Tongue (tissue), 2 donors: ENCODE measurements around the gene KCNT2. TPM values are rescaled to one million over a fixed set of nuclear protein-coding genes. Genes with fewer than 3 reads are reported as not detected.
"Not testable (repeated sequence)": the region's sequence is repeated elsewhere in the genome, so short reads cannot be mapped to it uniquely, and the experiment has no call there.

ENCODE experiments used
- DNase-seq: peaks from one replicate; pipeline ENCODE4 v3.0.0-alpha.2; 2015
- total RNA-seq: library from RNA; depleted of rRNA; stranded (reverse); fragments of >200 nt; gene quantifications from one replicate; pipeline ENCODE4 v1.2.3, GENCODE V29; 2014

The KCNT2 gene
- total RNA-seq, 1 donor from 2014 or later: 10.5 TPM

DNA sequence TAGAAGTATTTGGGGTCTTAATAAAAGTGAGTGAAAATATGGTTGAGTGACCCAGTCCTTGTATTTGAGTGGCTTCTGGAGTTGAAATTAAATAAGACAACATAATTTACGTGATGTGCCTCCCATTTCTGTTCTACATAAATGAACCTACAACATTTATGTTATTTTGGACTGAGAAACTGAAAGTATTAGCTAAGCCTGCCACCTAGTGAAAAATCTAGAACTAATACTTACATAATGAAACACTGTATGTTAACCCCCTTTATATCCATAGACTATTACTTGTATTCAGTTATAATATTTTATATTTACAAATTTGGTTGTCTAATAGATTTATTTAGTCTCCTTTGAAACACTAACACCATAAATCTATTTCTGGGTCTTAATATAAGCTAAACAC is 298.9 kb downstream of the KCNT2 start:
- DNase-seq: peak; percentile 48

DNA sequence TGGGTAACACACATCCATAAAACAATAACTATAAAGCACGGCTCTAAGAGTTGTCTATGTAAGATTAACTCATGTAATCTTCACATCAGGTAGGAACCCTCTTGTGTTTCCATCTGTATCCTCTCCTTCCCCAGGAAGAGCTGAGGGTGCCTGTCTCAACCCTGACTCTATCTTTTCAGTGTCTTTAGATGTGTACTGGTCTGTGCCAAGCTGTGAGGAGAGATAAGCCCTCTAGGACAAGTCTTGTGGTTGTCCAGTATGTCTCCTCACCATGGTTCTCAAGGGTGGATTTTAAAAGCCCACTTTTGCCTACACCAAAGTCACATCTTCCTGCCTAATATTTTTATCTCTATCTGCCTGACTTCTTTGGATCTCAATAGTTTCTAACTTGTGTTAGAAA is 300.1 kb downstream of the KCNT2 start:
- no peak for DNase-seq

DNA sequence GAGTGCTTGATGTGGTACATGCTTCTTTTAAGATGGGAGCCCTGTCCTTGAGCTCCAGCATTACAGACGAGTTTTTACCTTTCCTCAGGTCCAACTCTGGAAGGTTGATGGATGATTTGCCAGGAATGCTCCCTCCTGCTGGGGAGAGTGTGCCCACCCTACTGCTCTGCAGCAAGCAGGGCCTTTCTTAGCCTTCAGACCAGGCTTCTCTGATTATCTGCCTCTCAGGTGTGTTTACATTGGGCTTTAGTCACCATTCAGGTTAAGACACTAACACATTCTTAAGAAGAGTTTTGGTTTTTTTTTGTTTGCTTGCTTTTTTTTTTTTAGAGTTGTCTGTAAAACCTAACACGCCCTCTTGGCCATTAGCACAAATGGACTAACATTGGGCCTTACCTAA is 301.8 kb downstream of the KCNT2 start:
- no peak for DNase-seq

DNA sequence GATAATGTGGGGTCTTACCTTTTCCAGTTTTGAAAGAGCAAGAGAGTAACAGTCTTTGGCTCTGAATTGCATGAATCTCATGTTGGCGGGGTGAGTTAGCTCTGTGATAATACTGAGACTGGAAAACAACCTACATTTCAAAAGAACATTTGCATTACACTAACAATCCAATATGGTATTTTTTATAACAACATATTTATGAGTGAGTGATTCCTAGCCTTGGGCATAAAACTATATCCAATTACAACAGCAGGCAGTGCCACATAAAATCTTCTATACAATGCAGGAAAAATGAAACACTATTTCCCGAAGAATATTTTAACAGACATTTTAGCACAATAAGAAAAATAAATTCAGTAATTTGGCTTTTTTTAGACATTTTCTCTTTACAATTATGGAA is 303.0 kb downstream of the KCNT2 start:
- DNase-seq: no peak

DNA sequence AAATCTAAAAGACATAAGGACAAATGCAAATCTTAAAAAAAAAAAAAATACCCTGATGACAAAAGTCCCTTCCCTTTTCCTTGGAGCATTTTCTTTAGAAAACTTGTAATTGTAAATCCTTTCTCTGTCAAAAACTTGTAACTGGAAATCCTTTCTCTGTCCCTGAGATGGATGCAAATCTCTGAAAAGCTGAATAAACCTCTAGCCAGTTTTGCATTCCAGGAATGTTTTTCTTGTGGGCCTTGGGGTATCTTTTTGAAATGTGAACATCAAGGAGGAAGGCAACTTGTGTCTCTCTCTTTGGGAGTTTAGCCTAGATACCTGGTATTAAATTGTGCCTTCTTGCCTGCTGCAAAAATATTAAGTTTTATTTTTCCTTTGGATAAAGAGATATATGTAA is 305.3 kb downstream of the KCNT2 start:
- DNase-seq: no peak

DNA sequence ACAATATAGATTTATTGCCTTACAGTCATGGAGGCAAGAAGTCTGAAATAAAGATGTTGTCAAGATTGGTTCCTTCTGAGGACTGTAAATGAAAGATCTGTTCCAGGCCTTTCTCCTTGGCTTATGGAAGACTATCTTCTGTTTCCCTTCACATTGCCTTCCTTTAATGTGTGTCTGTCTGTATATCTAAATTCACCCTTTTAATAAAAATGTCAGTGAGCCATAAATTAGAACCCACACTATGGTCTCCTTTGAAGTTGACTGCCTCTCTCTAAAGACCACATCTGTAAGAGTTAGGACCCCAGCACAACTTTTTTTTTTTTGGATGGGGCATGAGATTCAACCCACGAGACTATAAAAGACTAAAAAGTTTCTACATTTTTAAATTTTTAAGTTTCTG is 305.8 kb downstream of the KCNT2 start:
- DNase-seq: no peak

DNA sequence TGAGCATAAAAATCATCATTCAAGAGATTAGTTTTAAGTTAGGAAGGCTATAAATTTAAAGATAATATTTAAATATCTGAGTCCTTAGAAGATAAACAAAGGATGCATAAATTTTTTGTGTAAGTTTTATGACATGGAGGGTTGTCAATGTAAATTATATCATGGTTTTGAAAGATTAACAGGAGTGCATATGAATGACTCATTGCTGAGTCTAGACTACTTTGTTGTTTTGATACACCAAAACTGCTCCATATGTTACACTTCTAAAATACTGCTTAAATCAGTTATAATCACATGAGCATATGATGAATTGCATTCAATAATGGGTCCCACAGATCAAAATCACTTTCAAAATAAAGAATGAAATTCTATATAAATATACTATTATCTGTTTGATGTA is 312.5 kb downstream of the KCNT2 start:
- no peak for DNase-seq

DNA sequence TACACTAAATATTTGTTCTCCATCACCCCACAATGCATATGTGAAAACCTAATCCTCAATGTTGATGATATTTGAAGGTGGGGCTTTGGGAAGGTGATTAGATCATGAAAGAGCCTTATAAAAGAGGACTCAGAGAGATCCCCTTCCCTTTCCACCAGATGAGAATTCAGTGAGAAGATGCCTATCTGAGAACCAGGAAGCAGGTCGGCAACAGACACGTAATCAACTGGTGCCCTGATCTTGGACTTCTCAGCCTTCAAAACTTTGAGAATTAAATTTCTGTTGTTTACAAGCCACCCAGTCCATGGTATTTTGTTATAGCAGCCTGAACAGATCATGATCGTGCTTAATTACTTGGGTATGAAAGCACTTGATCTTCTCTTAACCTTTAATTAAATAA is 329.4 kb downstream of the KCNT2 start:
- no peak for DNase-seq

DNA sequence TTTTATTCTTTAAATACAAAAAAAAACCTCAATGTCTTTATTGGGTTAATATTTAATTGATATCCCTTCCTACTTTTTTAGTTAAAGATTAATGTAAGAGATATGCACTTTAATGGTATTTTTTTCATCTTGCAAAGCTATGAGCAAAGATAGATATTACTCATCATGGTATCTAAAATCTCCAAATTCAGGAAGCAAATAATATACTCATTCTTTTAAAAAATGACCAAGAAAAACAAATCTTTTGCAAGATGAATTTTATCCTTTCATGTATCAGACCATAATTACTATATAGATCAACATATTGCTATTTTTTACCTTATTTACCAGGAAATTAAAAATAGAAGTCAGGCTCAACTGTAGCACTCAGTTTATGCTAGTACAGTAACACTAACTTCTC is 330.4 kb downstream of the KCNT2 start:
- DNase-seq: no peak

DNA sequence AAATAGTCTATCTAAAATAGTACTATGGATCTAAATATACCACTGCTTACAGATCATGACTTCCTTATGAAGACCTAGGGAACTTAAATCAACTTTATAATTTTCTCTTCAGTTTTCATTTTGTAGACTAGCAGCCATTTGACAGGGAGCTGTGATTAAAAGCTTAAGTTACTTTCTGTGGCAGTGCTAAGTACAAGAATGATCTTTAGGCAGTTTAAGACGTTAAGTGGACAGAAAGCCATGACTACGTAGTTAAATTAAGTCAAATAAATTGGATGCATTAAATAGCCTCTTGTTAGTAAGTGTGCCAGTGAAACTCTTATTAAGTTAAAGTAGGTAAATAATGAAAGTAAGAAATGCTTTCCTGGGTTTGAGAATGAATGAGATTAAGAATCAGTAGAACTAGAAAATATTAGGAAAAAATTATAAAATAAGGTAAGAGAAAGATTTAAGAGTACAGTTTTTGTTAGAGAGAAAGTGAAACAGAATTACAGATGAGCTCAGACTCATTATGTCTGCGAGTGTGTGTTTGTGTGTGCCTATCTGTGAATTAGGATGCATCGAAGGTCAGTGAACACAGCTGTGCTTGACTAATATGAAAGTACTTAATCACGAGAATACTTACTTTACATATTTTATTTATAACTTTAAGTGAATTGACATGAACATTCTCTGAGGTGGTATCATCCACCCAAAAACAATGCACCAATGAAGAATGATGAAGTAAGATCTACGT is 336.9 kb downstream of the KCNT2 start:
- no peak for DNase-seq

DNA sequence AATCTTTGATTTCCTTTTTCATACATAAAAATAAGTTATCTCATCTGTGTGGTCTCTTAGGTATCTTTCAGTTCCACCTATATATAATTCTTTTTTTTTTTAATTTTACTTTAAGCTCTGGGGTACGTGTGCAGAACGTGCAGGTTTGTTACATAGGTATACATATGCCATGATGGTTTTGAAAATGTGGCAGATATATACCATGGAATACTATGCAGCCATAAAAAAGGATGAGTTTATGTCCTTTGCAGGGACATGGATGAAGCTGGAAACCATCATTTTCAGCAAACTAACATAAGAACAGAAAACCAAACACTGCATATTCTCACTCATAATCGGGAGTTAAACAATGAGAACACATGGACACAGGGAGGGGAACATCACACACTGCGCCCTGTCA is 345.2 kb downstream of the KCNT2 start:
- not testable (repeated sequence) for DNase-seq

DNA sequence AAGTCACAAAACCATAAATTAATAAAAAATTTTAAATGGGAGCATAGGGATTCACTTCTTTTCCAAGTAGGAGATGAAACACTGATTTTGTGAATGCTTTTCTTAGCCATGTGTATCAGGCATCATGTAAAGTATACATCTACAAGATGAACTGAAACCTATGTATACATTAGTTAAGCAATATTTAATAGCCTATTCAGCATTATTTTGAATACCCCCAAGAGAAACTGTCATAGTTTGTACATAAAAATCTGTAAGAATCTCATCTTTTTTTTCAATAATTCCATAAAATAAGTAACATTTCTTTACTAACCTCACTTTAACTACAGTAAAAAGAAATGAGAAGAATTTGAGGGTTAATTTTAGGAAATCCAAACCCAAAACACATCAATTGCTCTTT is 348.0 kb downstream of the KCNT2 start:
- DNase-seq: no peak

DNA sequence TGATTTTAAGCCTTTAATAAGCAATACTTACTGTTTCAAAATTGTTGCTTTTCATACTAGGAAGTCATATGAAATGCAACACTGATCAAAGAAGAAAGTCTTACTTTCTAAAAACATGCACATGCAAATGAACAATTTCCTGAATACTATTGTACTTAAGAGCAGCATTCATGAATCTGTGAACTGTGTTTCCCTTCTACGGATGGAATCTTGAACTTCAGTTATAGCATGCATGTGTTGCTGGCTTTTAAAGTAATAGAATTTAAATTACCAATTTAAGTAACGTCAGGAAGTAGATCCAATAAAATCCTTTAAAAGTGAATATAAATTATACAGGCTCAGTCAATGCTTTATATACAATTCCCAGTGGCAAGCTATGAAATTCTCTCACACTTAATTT is 348.9 kb downstream of the KCNT2 start:
- no peak for DNase-seq

DNA sequence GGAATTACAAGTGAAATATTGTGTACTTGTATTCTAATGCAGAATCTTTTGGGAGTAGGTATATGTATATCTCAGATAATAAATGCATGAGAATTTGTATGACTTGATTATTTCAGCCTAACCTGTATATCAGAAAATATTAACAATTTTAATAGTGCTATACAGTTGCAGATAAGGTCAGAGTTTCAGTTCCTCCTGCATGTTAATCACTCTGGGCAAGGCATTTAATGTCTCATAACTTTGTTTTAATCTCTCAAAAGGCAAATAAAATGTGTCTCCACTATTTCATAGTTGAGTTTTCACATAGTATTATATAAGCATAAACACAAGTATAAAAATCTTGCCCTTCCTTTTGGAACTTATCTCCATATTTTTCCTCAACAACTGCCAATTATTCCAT is 352.5 kb downstream of the KCNT2 start:
- DNase-seq: no peak

DNA sequence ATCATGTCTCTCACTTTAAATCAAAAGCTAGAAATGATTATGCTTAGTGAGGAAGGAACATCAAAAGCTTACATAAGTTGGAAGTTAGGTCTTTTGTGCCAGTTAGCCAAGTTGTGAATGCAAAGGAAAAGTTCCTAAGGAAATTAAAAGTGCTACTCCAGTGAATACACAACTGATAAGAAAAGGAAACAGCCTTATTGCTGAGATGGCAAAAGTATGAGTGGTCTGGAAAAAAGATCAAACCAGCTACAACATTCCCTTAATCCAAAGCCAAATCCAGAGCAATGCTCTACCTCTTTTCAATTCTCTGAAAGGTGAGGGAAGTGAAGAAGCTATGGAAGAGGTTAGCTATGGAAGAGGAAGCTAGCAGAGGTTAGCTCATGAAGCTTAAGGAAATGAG is 378.7 kb downstream of the KCNT2 start:
- DNase-seq: no peak

DNA sequence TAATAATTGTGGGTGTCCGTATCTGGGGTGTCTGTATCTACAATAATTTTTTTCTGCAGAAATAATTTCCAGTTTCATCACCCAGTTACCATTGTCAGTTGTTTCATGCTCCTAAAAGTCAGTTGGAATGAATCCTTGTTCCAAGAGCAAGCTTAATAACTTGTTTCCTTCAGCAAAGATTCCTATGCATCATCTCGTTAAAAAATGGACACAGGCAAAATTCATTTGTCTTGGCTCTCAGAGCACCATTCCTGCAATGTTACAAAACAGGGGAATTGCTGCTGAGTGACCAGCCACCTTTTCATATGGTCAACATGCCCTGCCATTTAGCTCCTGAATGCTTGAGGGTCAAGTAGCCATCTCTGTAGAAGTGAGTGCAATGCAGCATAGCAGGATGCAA is 393.4 kb downstream of the KCNT2 start:
- DNase-seq: no peak

DNA sequence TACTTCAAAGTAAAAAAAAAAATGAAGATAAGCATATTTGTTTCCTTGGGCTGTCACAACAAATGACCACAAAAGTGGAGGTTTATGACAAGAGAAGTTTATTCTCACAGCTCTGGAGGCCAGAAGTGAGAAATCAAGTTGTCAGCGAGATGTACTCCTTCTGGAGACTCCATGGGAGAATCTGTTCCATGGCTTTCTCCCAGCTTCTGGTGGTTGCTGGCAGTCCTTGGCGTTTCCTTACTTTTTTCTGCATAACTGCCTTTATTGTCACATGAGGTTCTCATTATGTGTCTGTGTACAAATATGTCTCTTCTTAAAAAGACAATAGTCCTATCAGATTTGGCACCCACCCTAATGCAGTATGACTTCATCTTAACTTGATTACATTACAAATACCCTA is 398.3 kb downstream of the KCNT2 start:
- DNase-seq: no peak

DNA sequence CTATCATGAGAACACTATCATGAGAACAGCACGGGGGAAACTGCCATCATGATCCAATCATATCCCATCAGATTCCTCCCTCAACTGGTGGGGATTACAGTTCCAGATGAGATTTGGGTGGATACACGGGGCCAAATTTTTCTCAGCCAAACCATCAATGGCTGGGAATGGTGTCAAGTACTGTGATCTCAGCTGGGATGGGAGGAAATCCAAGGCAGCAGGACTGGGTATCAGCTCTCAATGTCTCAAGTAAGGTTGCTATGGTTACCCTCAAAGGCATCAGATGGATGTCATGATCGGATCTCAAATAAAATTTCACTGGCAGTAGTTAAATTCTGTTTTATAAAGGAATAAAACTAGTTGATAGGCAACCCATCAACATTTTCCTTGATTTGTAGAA is 399.0 kb downstream of the KCNT2 start:
- DNase-seq: no peak

DNA sequence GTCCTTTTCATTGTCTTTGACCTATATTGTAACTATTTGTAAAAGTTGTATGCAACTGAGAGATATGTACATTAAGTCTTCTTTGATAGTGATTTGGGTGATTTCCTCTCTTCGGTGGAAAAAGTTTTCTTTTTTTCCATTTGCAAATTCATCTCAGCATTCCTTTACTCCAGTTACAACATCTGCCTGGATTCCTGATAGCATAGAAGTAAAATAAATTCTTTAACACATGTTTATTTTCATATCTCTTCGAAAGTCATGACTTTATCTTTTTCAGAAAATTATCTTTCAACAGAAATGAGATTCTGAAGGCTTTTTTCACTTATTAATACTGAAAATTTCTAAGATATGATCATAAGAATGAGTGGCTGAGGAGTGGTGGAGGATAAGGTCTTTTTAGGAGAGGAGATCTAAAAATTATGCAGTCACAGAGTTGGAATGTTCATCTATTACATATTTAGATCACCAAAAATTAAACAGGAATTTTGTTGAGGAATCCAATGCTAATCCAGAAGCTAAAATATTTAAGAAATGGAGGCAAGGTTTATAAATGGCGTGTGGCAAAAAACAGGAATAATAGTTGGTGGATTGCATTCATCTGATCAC is 400.5 kb downstream of the KCNT2 start:
- no peak for DNase-seq

DNA sequence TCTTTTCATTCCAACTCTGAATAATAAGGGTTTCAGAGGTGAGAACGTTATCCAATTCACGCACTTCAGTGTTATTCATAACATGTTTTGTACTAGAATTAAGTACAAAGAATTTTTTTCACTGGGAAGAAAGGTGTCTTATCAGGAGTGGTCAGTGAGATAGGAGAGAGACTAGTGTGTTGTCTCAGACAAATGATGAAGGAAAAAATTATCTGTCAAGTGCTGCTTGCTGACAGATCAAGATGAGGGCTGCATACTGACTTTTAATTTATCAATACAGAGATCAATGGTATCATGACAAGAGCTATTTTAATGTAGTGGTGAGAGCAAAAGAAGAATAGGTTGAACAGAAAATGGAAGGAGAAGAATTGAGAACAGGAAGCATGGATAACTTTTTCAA is 402.4 kb downstream of the KCNT2 start:
- no peak for DNase-seq

DNA sequence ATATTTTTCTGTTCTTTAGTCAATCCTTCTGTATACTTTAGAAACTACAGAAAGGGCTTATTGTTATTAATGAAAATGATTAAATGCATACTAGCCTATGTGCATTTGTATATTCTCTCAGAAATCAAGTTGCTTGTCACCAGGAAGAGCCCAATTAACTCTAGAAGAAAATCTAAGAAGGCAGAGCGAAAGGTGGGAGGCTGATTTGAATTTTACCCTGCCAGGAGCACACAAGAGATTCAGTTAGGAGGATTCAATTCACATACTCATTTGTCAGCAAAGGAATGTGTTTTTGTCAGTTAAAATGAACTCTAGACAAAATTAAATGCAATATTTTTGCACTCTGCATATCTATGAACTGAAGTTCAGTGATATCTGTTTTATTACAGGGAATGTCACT is 411.8 kb downstream of the KCNT2 start:
- no peak for DNase-seq

DNA sequence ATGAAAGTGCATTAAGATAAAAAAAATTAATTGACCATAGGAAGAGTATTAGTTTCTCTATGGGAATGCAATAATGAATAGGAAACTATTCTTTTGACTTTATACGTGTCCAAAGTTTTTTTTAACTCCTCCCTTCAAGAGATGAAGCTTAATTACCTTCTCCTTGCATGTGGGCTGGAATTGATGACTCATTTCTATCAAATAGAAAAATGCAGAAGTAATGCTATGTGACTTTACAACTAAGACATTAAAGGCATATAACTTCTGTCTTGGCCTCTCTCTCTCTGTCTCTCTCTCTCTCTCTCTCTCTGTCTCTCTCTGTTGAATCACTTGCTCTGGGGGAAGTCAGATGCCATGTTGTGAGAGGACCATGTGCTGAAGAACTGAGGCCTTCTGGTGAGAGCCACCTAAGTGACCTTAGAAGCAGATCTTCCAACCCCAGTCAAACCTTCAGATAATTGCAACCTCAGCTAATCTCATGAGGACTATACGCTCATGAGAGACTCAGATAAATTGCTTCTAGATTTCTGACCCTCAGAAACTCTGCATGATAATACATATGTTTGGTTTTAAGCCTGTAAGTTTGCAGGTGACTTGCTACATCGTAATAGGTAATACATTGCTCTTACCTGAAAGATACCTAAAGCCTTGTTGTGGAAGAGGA is 414.2 kb downstream of the KCNT2 start:
- DNase-seq: no peak

DNA sequence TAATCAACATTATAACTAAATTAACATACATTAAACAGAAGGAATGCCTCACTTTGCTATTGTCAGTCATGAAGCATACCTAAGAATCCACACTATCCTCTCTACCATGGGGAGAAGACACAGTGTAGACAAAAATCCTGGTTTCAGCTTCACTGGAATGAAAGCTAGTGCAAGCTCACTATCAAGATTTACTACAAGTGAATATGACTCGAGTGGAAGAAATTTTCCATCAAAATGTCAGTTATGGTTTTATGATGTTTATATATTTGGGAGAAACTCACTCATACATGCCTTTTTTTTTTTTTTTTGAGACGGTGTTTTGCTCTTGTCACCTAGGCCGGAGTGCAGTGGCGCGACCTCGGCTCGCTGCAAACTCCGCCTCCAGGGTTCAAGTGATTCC is 424.3 kb downstream of the KCNT2 start:
- DNase-seq: no peak

DNA sequence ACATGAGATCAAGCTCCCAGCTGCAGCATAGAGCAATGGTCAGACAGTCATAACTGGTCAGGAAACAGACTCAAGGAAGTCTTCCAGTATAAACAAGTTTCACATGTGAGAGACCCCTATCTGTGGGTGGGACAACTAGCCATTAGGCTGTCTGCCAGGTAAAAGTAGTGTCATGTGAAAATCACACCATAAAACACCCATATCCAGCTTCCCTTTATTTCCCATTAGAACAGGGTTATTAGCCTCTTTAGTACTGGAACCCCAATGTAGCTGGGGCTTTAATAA is 426.7 kb downstream of the KCNT2 start:
- DNase-seq: no peak
